Activated naive CD4-positive, alpha-beta T cell treated with anti-CD3 and anti-CD28 coated beads, Interleukin-2, amount 50 U/mL, for 24 hours (primary cell): ENCODE measurements around the gene ATP6V0B.

ENCODE experiments used
- H3K27ac Mint-ChIP-seq: one replicate; pipeline ENCODE4 v1.8.0; 2021; ENCODE audit warnings: mild to moderate bottlenecking, mixed read lengths
- H3K27me3 Mint-ChIP-seq: one replicate; pipeline ENCODE4 v1.8.0; 2021; ENCODE audit warnings: mixed read lengths
- H3K36me3 Mint-ChIP-seq: one replicate; pipeline ENCODE4 v1.8.0; 2021; ENCODE audit warnings: mixed read lengths
- H3K4me1 Mint-ChIP-seq: one replicate; pipeline ENCODE4 v1.8.0; 2021; ENCODE audit warnings: mixed read lengths
- H3K4me3 Mint-ChIP-seq: one replicate; pipeline ENCODE4 v1.8.0; 2021; ENCODE audit warnings: mild to moderate bottlenecking, mixed read lengths
- H3K9me3 Mint-ChIP-seq: one replicate; pipeline ENCODE4 v1.8.0; 2021; ENCODE audit warnings: mixed read lengths

The ATP6V0B gene

GRCh38 chr1:44019466-44019948, 44.7 kb downstream of the ATP6V0B start:
- H3K9me3 Mint-ChIP-seq: no peaks in the 10 kb centered on the region
- H3K4me3 Mint-ChIP-seq: no peak overlapping the region
- H3K36me3 Mint-ChIP-seq: peaks cover 7% of the 10 kb centered on the region
- no peaks in the 10 kb centered on the region for H3K27me3 Mint-ChIP-seq
- H3K4me1 Mint-ChIP-seq: no peaks in the 10 kb centered on the region
- H3K27ac Mint-ChIP-seq: no peak overlapping the region

- no peak overlapping the region for H3K27ac Mint-ChIP-seq
- H3K4me3 Mint-ChIP-seq: no peak overlapping the region
- H3K36me3 Mint-ChIP-seq: peaks cover 11% of the 10 kb centered on the region
- no peaks in the 10 kb centered on the region for H3K9me3 Mint-ChIP-seq
- H3K27me3 Mint-ChIP-seq: no peaks in the 10 kb centered on the region
- no peaks in the 10 kb centered on the region for H3K4me1 Mint-ChIP-seq
These were observed 45.7 kb downstream of the ATP6V0B start for GRCh38 chr1:44020464-44020863.

GRCh38 chr1:44021156-44021555, 46.4 kb downstream of the ATP6V0B start:
- Mint-ChIP-seq H3K4me1 (no peaks in the 10 kb centered on the region), H3K4me3 (no peak overlapping the region), H3K27ac (no peak overlapping the region), H3K27me3 (no peaks in the 10 kb centered on the region), H3K9me3 (no peaks in the 10 kb centered on the region), H3K36me3 (peaks cover 11% of the 10 kb centered on the region)

- H3K27ac Mint-ChIP-seq: no peak overlapping the region
- peaks cover 11% of the 10 kb centered on the region for H3K36me3 Mint-ChIP-seq
- no peaks in the 10 kb centered on the region for H3K27me3 Mint-ChIP-seq
- H3K4me3 Mint-ChIP-seq: no peak overlapping the region
- no peaks in the 10 kb centered on the region for H3K4me1 Mint-ChIP-seq
- no peaks in the 10 kb centered on the region for H3K9me3 Mint-ChIP-seq
These were observed 47.0 kb downstream of the ATP6V0B start for GRCh38 chr1:44021581-44022321.

DNA sequence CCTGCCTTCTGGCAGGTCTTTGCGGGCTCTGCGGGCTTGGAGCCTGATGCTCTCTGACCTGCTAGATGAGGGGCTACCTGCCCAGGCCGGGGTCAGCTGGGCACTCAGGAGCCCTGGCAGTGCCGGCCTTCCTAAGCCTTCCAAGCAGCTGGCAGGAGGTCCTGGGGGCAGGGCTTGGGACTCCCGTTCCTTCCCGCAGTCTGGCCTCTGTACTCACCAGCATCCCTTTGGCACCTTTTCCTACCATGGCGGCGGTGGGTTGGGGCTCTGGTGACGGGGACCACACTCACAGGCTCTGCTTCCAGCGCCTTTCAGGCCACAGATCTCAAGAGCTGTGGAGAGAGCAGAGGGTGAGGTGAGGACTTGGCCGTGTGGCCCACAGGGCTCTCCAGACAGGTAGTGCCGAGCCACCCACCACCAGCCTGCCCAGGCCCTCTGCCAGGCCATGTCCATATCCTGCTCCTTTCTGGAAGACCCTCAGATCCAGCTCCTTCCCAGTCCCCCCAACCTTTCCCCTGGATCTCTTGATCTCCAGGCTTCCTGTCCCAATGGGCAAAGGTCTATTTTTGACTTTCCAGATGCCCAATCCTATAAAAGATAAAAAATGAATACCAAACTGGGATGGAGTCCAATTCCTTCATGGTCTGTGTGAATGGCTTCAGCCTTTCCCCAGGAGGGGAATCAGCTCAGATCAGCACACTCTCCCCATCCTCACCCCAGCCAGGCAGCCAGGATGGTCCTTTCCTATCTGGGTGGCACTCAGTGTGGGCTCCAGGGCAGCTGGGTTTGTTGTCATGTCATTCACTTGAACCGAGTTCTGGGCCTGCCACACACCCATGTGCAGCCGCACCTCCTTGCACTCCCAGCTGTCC, 49.5 kb downstream of the ATP6V0B start:
- Mint-ChIP-seq H3K9me3 (no peaks in the 10 kb centered on the region), H3K4me3 (no peak overlapping the region), H3K36me3 (peaks cover 13% of the 10 kb centered on the region), H3K4me1 (peaks cover 15% of the 10 kb centered on the region), H3K27me3 (no peaks in the 10 kb centered on the region), H3K27ac (no peak overlapping the region)

DNA sequence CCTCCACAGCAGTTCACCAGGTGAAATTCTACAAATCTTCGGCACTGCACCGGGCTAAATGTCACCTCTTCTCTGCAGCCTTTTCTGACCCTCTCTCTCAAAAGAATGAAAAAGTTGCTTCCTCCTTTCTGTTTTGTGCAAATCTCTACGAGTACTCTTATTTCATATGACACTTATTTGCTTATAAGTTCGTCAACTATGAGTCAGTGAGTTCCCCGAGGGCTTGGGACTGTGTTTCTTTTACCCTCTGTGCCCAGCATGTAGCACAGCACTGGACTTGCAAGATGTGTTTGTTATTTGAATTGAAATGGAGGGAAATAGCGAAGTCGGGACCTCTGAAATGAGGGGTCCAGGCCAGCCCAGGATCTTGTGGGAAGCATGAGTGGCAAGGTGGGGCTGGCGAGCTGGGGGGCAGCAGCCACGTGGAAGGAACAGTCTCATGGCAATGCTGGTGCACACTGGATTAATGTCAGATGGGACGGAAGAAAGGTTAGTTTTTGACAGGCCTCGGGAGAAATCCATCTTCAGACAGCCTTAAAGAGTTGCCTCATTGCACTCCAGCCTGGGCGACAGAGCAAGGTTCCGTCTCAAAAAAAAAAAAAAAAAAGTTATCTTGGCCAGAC, 50.3 kb downstream of the ATP6V0B start:
- Mint-ChIP-seq H3K27ac (no peak overlapping the region), H3K36me3 (peaks cover 15% of the 10 kb centered on the region), H3K9me3 (no peaks in the 10 kb centered on the region), H3K27me3 (no peaks in the 10 kb centered on the region), H3K4me3 (no peak overlapping the region), H3K4me1 (peaks cover 22% of the 10 kb centered on the region)

DNA sequence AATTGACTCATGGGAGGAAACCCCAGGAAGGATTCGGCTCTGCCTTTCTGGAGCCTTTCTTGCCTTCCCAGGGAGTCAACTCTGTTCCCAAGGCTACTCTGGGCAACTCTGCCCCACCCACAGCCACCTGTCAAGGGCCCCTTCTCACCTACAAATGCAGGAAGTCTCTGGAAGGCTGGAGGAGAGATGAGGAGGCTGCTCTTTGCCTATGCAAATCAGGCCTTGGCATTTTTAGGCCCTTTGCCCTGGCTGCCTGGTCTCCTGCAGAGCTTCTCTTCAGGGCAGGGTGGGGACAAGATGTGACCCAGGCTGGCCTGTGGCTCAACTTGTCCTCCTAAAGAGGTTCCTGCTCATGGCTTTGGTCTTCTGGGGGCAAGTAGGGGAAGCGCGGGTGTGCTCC, 51.1 kb downstream of the ATP6V0B start:
- no peaks in the 10 kb centered on the region for H3K9me3 Mint-ChIP-seq
- H3K4me3 Mint-ChIP-seq: no peak overlapping the region
- H3K27ac Mint-ChIP-seq: no peak overlapping the region
- H3K4me1 Mint-ChIP-seq: peaks cover 22% of the 10 kb centered on the region
- H3K36me3 Mint-ChIP-seq: peaks cover 15% of the 10 kb centered on the region
- no peaks in the 10 kb centered on the region for H3K27me3 Mint-ChIP-seq

GRCh38 chr1:44027320-44027719, 52.6 kb downstream of the ATP6V0B start:
- no peak overlapping the region for H3K27ac Mint-ChIP-seq

More at GRCh38 chr1:44027320-44027719, 52.6 kb downstream of the ATP6V0B start:
- H3K9me3 Mint-ChIP-seq: no peaks in the 10 kb centered on the region
- peaks cover 22% of the 10 kb centered on the region for H3K4me1 Mint-ChIP-seq
- no peak overlapping the region for H3K4me3 Mint-ChIP-seq
- no peaks in the 10 kb centered on the region for H3K27me3 Mint-ChIP-seq
- peaks cover 11% of the 10 kb centered on the region for H3K36me3 Mint-ChIP-seq
